GM20000 (cell line): ENCODE results near the gene ANK2.

ENCODE experiments used
- DNase-seq: peaks from one replicate; pipeline ENCODE4 v3.0.0; 2012; ENCODE audit warnings: low spot score
- CTCF ChIP-seq: IDR thresholded peaks from 2 replicates; pipeline ENCODE4 v1.5.1; 2012; ENCODE audit warnings: mild to moderate bottlenecking, control low read depth; ENCODE audit errors: extremely low read depth, missing control alignments

The ANK2 gene

GRCh38 chr4:113049421-113050370 lies at the start of gene ANK2:
ANK2 (plus strand) TSS chr4:113049653; CDS start chr4:113049729, 76 bp downstream.
- DNase-seq: no peak
- no peak for TF ChIP-seq CTCF

GRCh38 chr4:113003841-113004240 lies 45.6 kb upstream of the ANK2 start:
- no peak for DNase-seq
- no peak for TF ChIP-seq CTCF

GRCh38 chr4:113004655-113005054 lies 44.8 kb upstream of the ANK2 start:
- TF ChIP-seq CTCF: no peak
- DNase-seq: no peak

- TF ChIP-seq CTCF: no peak
- DNase-seq: no peak
Observed at GRCh38 chr4:113006632-113007031, 42.8 kb upstream of the ANK2 start.

- DNase-seq: no peak
- no peak for TF ChIP-seq CTCF
Observed at GRCh38 chr4:113007151-113007550, 42.3 kb upstream of the ANK2 start.

- DNase-seq: no peak
- no peak for TF ChIP-seq CTCF
Observed at GRCh38 chr4:113008135-113008534, 41.3 kb upstream of the ANK2 start.

GRCh38 chr4:113008716-113009115 lies 40.7 kb upstream of the ANK2 start:
- no peak for DNase-seq
- no peak for TF ChIP-seq CTCF
